Measurements from ENCODE around the gene LNX2. TPM values are rescaled to one million over a fixed set of nuclear protein-coding genes. Genes with fewer than 3 reads are reported as not detected.
A peak's percentile ranks its signal among the peaks of the same experiment; 100 is the strongest.

The LNX2 gene
- total and polyA plus RNA-seq, 7 experiments from 2014 or later, result 3.2 to 10.7 (median 4.5) TPM

GRCh38 chr13:27662738-27663470 lies 42.6 kb upstream of the LNX2 start:
- Histone ChIP-seq H3K36me3 (ENCODE audit: control insufficient read depth in 2 of 3, insufficient read depth in 3 of 3, low read length in 3 of 3) (no peaks in the 10 kb centered on the region), H3K4me3 (ENCODE audit: low read length) (no peak overlapping the region), H3K4me1 (ENCODE audit: control insufficient read depth in 2 of 2, insufficient read depth in 2 of 2, low read length in 2 of 2) (no peaks in the 10 kb centered on the region), H3K27me3 (ENCODE audit: control insufficient read depth in 2 of 2, insufficient read depth in 2 of 2, low read length in 2 of 2) (no peaks in the 10 kb centered on the region), H3K9me3 (ENCODE audit: control insufficient read depth in 2 of 3, low read length in 3 of 3) (no peaks in the 10 kb centered on the region), H3K27ac (ENCODE audit: low read depth, low read length) (no peak overlapping the region)
- Mint-ChIP-seq H3K36me3 (peaks cover 4 to 14% (median 6%) of the 10 kb centered on the region in 5 donors), H3K4me3 (no peak overlapping the region), H3K9me3 (no peaks in the 10 kb centered on the region), H3K27me3 (no peaks in the 10 kb centered on the region), H3K4me1 (peaks cover 2 to 13% (median 12%) of the 10 kb centered on the region in 7 donors), H3K27ac (peak overlapping the region in 3 of 9 donors; percentile 8 to 56 (median 20))
- CTCF ChIA-PET, result no interaction called here
- intact Hi-C loops (cut with micrococcal nuclease), result no loop called here
- POLR2A ChIA-PET, result no interaction called here
- DNase-seq, result no peak
- no peak for ATAC-seq

- Histone ChIP-seq H3K36me3 (ENCODE audit: control insufficient read depth in 2 of 3, insufficient read depth in 3 of 3, low read length in 3 of 3) (no peaks in the 10 kb centered on the region), H3K27me3 (ENCODE audit: control insufficient read depth in 2 of 2, insufficient read depth in 2 of 2, low read length in 2 of 2) (no peaks in the 10 kb centered on the region), H3K9me3 (ENCODE audit: control insufficient read depth in 2 of 3, low read length in 3 of 3) (no peaks in the 10 kb centered on the region), H3K4me3 (ENCODE audit: low read length) (no peak overlapping the region), H3K27ac (ENCODE audit: low read depth, low read length) (no peak overlapping the region), H3K4me1 (ENCODE audit: control insufficient read depth in 2 of 2, insufficient read depth in 2 of 2, low read length in 2 of 2) (no peaks in the 10 kb centered on the region)
- Mint-ChIP-seq H3K27me3 (no peaks in the 10 kb centered on the region), H3K27ac (peak overlapping the region in 1 of 9 donors; percentile 62), H3K36me3 (peaks cover 2 to 19% (median 7%) of the 10 kb centered on the region in 5 donors), H3K9me3 (no peaks in the 10 kb centered on the region), H3K4me3 (no peak overlapping the region), H3K4me1 (peaks cover 4 to 13% (median 12%) of the 10 kb centered on the region in 7 donors)
- ATAC-seq, result no peak
- intact Hi-C loops (cut with micrococcal nuclease), result no loop called here
- POLR2A ChIA-PET, result no interaction called here
- CTCF ChIA-PET, result no interaction called here
- no peak for DNase-seq
Observed at GRCh38 chr13:27661017-27661416, 40.7 kb upstream of the LNX2 start.

GRCh38 chr13:27660511-27660910 lies 40.2 kb upstream of the LNX2 start:
- Mint-ChIP-seq H3K27ac (peak overlapping the region in 3 of 9 donors; percentile 43 to 71 (median 62)), H3K4me1 (peaks cover 4 to 17% (median 12%) of the 10 kb centered on the region in 7 donors), H3K36me3 (peaks cover 4 to 18% (median 7%) of the 10 kb centered on the region in 5 donors), H3K27me3 (no peaks in the 10 kb centered on the region), H3K9me3 (no peaks in the 10 kb centered on the region), H3K4me3 (no peak overlapping the region)
- H3K27ac ChIP-seq (ENCODE audit: low read depth, low read length), result no peak overlapping the region
- no peaks in the 10 kb centered on the region for H3K36me3 ChIP-seq (ENCODE audit: control insufficient read depth in 2 of 3, insufficient read depth in 3 of 3, low read length in 3 of 3)
- H3K4me1 ChIP-seq (ENCODE audit: control insufficient read depth in 2 of 2, insufficient read depth in 2 of 2, low read length in 2 of 2), result no peaks in the 10 kb centered on the region
- ChIA-PET CTCF (no interaction called here), POLR2A (no interaction called here)
- no peak for DNase-seq
- H3K4me3 ChIP-seq (ENCODE audit: low read length), result no peak overlapping the region
- intact Hi-C loops (cut with micrococcal nuclease), result no loop called here
- no peak for ATAC-seq
- no peaks in the 10 kb centered on the region for H3K9me3 ChIP-seq (ENCODE audit: control insufficient read depth in 2 of 3, low read length in 3 of 3)
- no peaks in the 10 kb centered on the region for H3K27me3 ChIP-seq (ENCODE audit: control insufficient read depth in 2 of 2, insufficient read depth in 2 of 2, low read length in 2 of 2)

GRCh38 chr13:27659145-27659865 lies 39.0 kb upstream of the LNX2 start:
- no peaks in the 10 kb centered on the region for H3K9me3 ChIP-seq (ENCODE audit: control insufficient read depth in 2 of 3, low read length in 3 of 3)
- CTCF ChIA-PET, result no interaction called here
- no peaks in the 10 kb centered on the region for H3K4me1 ChIP-seq (ENCODE audit: control insufficient read depth in 2 of 2, insufficient read depth in 2 of 2, low read length in 2 of 2)
- Mint-ChIP-seq H3K36me3 (peaks cover 4 to 13% (median 7%) of the 10 kb centered on the region in 5 donors), H3K9me3 (no peaks in the 10 kb centered on the region), H3K27ac (no peak overlapping the region), H3K4me1 (peaks cover 4 to 18% (median 12%) of the 10 kb centered on the region in 7 donors), H3K27me3 (no peaks in the 10 kb centered on the region), H3K4me3 (no peak overlapping the region)
- H3K27me3 ChIP-seq (ENCODE audit: control insufficient read depth in 2 of 2, insufficient read depth in 2 of 2, low read length in 2 of 2), result no peaks in the 10 kb centered on the region
- ATAC-seq (no peak), DNase-seq (no peak)
- POLR2A ChIA-PET, result interaction anchor here (0.6 kb wide), 2 partner anchors 39 to 485 kb away, joined by 3 read pairs; no protein-coding TSS in a partner anchor
- H3K27ac ChIP-seq (ENCODE audit: low read depth, low read length), result no peak overlapping the region
- no peaks in the 10 kb centered on the region for H3K36me3 ChIP-seq (ENCODE audit: control insufficient read depth in 2 of 3, insufficient read depth in 3 of 3, low read length in 3 of 3)
- H3K4me3 ChIP-seq (ENCODE audit: low read length), result no peak overlapping the region
- intact Hi-C loops (cut with micrococcal nuclease), result loop anchor here in 1 of 2 donors (5.0 kb wide), 1 partner anchor 37 kb away; the partner anchor contains the start of genes LNX2 and POLR1D

GRCh38 chr13:27658546-27658945 lies 38.2 kb upstream of the LNX2 start:
- Histone ChIP-seq H3K36me3 (ENCODE audit: control insufficient read depth in 2 of 3, insufficient read depth in 3 of 3, low read length in 3 of 3) (no peaks in the 10 kb centered on the region), H3K4me1 (ENCODE audit: control insufficient read depth in 2 of 2, insufficient read depth in 2 of 2, low read length in 2 of 2) (no peaks in the 10 kb centered on the region), H3K27me3 (ENCODE audit: control insufficient read depth in 2 of 2, insufficient read depth in 2 of 2, low read length in 2 of 2) (no peaks in the 10 kb centered on the region), H3K4me3 (ENCODE audit: low read length) (no peak overlapping the region), H3K27ac (ENCODE audit: low read depth, low read length) (no peak overlapping the region), H3K9me3 (ENCODE audit: control insufficient read depth in 2 of 3, low read length in 3 of 3) (no peaks in the 10 kb centered on the region)
- Mint-ChIP-seq H3K36me3 (peaks cover 4 to 17% (median 7%) of the 10 kb centered on the region in 5 donors), H3K4me1 (peaks cover 4 to 21% (median 12%) of the 10 kb centered on the region in 7 donors), H3K27ac (no peak overlapping the region), H3K4me3 (no peak overlapping the region), H3K27me3 (no peaks in the 10 kb centered on the region), H3K9me3 (no peaks in the 10 kb centered on the region)
- DNase-seq, result no peak
- no peak for ATAC-seq
- ChIA-PET CTCF (interaction anchor here (0.6 kb wide), 1 partner anchor 216 kb away, joined by 4 read pairs; no protein-coding TSS in a partner anchor), POLR2A (no interaction called here)
- intact Hi-C loops (cut with micrococcal nuclease), result loop anchor here in 1 of 2 donors (5.0 kb wide), 1 partner anchor 36 kb away; the partner anchor contains the start of genes LNX2 and POLR1D

- intact Hi-C loops (cut with micrococcal nuclease), result loop anchor here in 1 of 2 donors (2.0 to 5.0 kb wide), 2 partner anchors 35 to 47 kb away; partner anchors contain the start of genes LNX2 and POLR1D
- H3K4me1 ChIP-seq (ENCODE audit: control insufficient read depth in 2 of 2, insufficient read depth in 2 of 2, low read length in 2 of 2), result no peaks in the 10 kb centered on the region
- H3K4me3 ChIP-seq (ENCODE audit: low read length), result no peak overlapping the region
- no peak for ATAC-seq
- Mint-ChIP-seq H3K4me3 (no peak overlapping the region), H3K27me3 (no peaks in the 10 kb centered on the region), H3K4me1 (peaks cover 4 to 26% (median 8%) of the 10 kb centered on the region in 7 donors), H3K36me3 (peaks cover 4 to 22% (median 10%) of the 10 kb centered on the region in 5 donors), H3K9me3 (no peaks in the 10 kb centered on the region), H3K27ac (peak overlapping the region in 1 of 9 donors; percentile 72)
- H3K27ac ChIP-seq (ENCODE audit: low read depth, low read length), result no peak overlapping the region
- ChIA-PET CTCF (no interaction called here), POLR2A (no interaction called here)
- H3K9me3 ChIP-seq (ENCODE audit: control insufficient read depth in 2 of 3, low read length in 3 of 3), result no peaks in the 10 kb centered on the region
- no peak for DNase-seq
- no peaks in the 10 kb centered on the region for H3K36me3 ChIP-seq (ENCODE audit: control insufficient read depth in 2 of 3, insufficient read depth in 3 of 3, low read length in 3 of 3)
- no peaks in the 10 kb centered on the region for H3K27me3 ChIP-seq (ENCODE audit: control insufficient read depth in 2 of 2, insufficient read depth in 2 of 2, low read length in 2 of 2)
Observed at GRCh38 chr13:27657724-27658123, 37.4 kb upstream of the LNX2 start.

Measured in naive thymus-derived CD4-positive, alpha-beta T cell (primary cell).